C4-2B (cell line): ENCODE results near the gene ANK3.

Experiments
- CTCF ChIP-seq: fragments of 450-650 bp; conservative IDR thresholded peaks from 2 replicates; pipeline ENCODE4 v1.5.1; 2017; ENCODE audit warnings: mild to moderate bottlenecking
- ZFX ChIP-seq: fragments of 450-650 bp; IDR thresholded peaks from 2 replicates; pipeline ENCODE4 v1.6.1; 2017

DNA sequence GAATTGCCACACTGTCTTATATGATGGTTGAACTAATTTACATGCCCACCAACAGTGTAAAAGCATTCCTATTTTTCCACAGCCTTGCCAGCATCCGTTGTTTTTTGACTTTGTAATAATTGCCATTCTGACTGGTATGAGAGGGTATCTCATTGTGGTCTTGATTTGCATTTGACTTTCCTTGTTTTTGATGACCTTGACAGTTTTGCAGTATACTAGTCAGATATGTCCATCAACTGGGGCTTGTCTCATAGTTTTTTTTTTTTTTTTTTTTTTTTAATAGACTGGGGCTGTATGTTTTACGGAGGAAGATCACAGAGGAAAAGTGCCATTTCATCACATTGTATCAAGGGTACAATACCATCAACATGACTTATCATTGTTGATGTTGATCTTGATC, 220.6 kb downstream of the ANK3 start:
- TF ChIP-seq CTCF (no peak), ZFX (no peak)
